ENCODE data around the gene BAZ2B. TPM values are rescaled to one million over a fixed set of nuclear protein-coding genes. Genes with fewer than 3 reads are reported as not detected.
"Not testable (repeated sequence)": the region's sequence is repeated elsewhere in the genome, so short reads cannot be mapped to it uniquely, and the experiment has no call there.

BAZ2B gene
- total RNA-seq, 1 donor: 53.5 TPM

DNA sequence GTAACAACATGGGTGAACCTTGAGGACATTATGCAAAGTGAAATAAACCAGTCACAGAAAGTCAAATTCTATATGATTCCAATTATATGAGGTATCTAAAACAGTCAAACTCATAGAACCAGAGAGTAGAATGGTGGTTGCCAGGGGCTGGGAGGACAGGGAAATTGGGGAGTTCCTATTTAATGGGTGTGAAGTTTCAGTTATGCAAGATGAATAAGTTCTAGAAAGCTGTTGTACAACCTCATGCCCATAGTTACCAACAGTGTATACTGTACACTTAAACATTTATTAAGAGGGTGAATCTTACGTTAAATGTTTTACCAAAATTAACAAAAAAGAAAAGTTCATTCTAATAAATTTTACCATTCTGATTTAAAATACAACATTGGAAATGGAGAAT, 237.2 kb downstream of the BAZ2B start:
- Histone ChIP-seq H3K9me3 (ENCODE audit: low read depth, low read length) (no peaks in the 10 kb centered on the region), H3K4me1 (ENCODE audit: insufficient read depth, low read length) (no peaks in the 10 kb centered on the region), H3K4me3 (ENCODE audit: low read length) (no peak overlapping the region), H3K27me3 (ENCODE audit: insufficient read depth, low read length) (no peaks in the 10 kb centered on the region)

DNA sequence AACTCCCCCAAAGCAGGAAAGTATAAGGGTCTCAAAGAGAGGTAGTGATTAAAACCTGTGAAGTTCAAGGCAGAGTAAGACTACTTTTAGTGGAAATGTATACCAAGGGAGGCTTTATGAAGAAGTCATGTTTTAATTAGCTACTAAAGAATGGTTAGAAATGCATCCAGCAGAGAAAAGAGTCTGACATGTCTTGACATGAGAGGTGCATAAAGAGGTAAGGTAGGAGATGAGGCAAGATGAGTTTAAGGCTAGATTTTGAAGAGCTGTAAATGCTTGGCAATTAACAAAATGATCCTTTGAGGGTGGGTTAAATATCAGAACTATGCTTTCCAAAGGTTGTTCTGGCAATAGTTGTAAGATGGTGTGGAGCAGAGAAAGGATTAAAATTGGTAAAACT, 241.1 kb downstream of the BAZ2B start:
- Histone ChIP-seq H3K4me1 (ENCODE audit: insufficient read depth, low read length) (no peaks in the 10 kb centered on the region), H3K4me3 (ENCODE audit: low read length) (no peak overlapping the region), H3K27me3 (ENCODE audit: insufficient read depth, low read length) (no peaks in the 10 kb centered on the region), H3K9me3 (ENCODE audit: low read depth, low read length) (no peaks in the 10 kb centered on the region)

DNA sequence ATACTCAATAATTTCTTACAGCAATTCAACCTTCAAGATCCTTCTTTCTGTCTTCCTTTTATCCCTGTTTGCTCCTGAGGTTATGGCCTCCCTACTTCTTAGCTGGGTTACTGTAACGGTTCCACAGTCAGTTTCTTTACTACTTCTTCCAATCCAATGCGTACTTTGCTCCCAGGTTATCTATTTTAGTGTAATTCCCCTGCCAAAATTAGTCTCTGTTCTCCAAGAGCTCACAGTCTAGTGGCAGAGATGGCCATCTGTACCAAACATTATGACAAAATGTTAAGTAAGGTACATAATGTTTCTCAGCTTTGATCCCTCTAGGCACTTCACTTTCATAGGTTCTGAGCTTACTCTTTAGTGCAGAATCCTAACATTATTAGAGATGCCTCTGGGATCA, 244.8 kb downstream of the BAZ2B start:
- H3K9me3 ChIP-seq (ENCODE audit: low read depth, low read length): no peaks in the 10 kb centered on the region
- no peaks in the 10 kb centered on the region for H3K4me1 ChIP-seq (ENCODE audit: insufficient read depth, low read length)
- no peak overlapping the region for H3K4me3 ChIP-seq (ENCODE audit: low read length)
- no peaks in the 10 kb centered on the region for H3K27me3 ChIP-seq (ENCODE audit: insufficient read depth, low read length)

DNA sequence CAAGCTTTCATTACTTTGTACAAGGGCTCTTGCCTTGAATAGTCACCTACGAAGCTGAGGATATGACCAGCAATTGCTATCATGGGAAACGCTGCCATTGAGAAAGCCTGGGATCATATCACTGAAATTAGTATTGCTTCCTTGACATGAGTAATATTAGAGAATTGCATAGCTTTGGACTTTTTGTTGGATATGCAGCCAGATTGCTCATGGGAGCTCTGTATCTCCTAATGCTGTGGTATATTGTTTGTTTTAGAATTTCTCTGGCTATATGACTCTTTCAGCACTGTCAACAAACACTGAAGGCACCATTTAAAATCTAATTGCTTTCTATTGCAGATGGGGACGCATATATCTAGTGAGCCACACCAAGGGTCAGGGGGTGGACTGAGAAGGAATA, 249.8 kb downstream of the BAZ2B start:
- H3K4me1 ChIP-seq (ENCODE audit: insufficient read depth, low read length): peaks cover 18% of the 10 kb centered on the region
- no peaks in the 10 kb centered on the region for H3K9me3 ChIP-seq (ENCODE audit: low read depth, low read length)
- H3K27me3 ChIP-seq (ENCODE audit: insufficient read depth, low read length): no peaks in the 10 kb centered on the region
- H3K4me3 ChIP-seq (ENCODE audit: low read length): no peak overlapping the region

DNA sequence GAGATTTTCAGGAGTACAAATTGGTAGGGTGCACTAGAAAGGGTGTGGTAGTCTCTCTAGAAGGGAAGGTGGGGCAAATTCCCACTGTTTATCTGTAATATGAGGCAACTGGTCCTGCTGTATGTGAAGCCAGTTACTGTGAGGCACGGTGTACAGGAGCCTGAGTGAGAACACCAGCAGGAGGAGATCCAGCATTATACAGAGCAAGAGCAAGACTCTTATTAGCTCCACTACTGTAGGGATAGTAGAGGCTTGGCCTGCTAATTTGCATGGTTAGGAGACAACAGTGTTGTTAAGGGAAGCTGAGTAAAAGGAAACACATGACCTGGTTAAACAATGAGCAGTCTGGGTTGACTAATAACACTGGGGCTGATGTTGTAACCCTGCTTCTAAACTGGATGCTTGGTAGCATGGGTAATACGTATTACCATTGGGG, 253.5 kb downstream of the BAZ2B start:
- Histone ChIP-seq H3K27me3 (ENCODE audit: insufficient read depth, low read length) (no peaks in the 10 kb centered on the region), H3K4me3 (ENCODE audit: low read length) (no peak overlapping the region), H3K9me3 (ENCODE audit: low read depth, low read length) (no peaks in the 10 kb centered on the region), H3K4me1 (ENCODE audit: insufficient read depth, low read length) (peaks cover 18% of the 10 kb centered on the region)

DNA sequence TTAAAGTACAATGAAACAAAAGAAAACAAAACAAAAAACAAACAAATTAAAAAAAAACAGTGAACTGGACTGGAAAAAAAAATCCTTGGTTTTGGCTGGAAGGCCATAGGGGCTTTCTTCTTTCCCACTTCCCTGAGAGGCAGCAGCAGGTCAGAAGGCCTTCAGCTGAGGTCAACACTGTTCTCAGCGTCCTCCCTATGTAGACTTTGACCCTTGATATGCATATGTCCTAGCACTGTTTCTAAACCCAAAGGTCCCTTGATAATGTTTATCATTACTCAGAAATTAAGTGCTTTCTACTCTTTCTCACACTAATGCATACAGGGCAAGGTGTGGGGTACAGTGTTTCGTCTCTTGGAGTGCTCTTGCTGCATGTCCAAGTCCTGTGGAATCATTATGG, 254.3 kb downstream of the BAZ2B start:
- Histone ChIP-seq H3K9me3 (ENCODE audit: low read depth, low read length) (no peaks in the 10 kb centered on the region), H3K4me3 (ENCODE audit: low read length) (no peak overlapping the region), H3K4me1 (ENCODE audit: insufficient read depth, low read length) (peaks cover 18% of the 10 kb centered on the region), H3K27me3 (ENCODE audit: insufficient read depth, low read length) (no peaks in the 10 kb centered on the region)

DNA sequence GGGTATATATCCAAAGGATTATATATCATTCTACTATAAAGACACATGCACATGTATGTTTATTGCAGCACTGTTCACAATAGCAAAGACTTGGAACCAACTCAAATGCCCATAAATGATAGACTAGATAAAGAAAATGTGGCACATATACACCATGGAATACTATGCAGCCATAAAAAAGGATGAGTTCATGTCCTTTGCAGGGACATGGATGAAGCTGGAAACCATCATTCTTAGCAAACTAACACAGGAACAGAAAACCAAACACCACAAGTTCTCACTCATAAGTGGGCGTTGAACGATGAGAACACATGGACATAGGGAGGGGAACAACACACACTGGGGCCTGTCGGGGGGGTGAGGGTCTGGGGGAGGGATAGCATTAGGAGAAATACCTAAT, 254.7 kb downstream of the BAZ2B start:
- H3K4me3 ChIP-seq (ENCODE audit: low read length); H3K9me3 ChIP-seq (ENCODE audit: low read depth, low read length); H3K27me3 ChIP-seq (ENCODE audit: insufficient read depth, low read length): not testable (repeated sequence)
- peaks cover 18% of the 10 kb centered on the region for H3K4me1 ChIP-seq (ENCODE audit: insufficient read depth, low read length)

DNA sequence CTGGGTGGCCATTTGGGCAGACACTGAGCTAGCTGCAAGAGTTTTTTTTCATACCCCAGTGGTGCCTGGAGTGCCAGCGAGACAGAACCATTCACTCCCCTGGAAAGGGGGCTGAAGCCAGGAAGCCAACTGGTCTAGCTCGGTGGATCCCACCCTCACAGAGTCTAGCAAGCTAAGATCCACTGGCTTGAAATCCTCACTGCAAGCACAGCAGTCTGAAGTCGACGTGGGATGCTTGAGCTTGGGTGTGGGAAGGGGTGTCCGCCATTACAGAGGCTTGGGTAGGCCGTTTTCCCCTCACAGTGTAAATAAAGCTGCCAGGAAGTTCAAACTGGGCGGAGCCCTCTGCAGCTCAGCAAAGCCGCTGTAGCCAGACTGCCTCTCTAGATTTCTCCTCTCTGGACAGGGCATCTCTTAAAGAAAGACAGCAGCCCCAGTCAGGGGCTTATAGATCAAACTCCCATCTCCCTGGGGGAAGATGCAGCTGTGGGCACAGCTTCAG, 260.2 kb downstream of the BAZ2B start:
- Histone ChIP-seq H3K9me3 (ENCODE audit: low read depth, low read length) (no peaks in the 10 kb centered on the region), H3K27me3 (ENCODE audit: insufficient read depth, low read length) (no peaks in the 10 kb centered on the region), H3K4me1 (ENCODE audit: insufficient read depth, low read length) (no peaks in the 10 kb centered on the region), H3K4me3 (ENCODE audit: low read length) (no peak overlapping the region)

DNA sequence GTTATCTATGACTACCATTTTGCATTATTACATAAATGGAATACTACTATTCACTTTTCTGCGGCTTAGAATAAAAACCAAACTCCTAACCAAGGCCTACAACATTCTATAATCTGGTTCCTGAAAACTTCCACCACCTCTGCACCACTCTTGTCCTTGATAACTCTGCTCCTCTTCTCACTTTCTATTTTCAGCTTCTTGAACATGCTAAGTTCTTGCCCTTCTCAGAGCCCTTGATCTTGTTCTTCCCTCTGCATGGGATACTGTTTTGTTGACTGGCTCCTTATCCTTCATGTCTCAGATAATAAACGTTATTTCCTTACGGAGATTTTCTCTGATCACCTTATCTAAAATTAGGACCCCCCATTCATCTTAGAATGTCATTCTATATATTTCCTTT, 264.4 kb downstream of the BAZ2B start:
- no peak overlapping the region for H3K4me3 ChIP-seq (ENCODE audit: low read length)
- no peaks in the 10 kb centered on the region for H3K4me1 ChIP-seq (ENCODE audit: insufficient read depth, low read length)
- H3K27me3 ChIP-seq (ENCODE audit: insufficient read depth, low read length): no peaks in the 10 kb centered on the region
- no peaks in the 10 kb centered on the region for H3K9me3 ChIP-seq (ENCODE audit: low read depth, low read length)

DNA sequence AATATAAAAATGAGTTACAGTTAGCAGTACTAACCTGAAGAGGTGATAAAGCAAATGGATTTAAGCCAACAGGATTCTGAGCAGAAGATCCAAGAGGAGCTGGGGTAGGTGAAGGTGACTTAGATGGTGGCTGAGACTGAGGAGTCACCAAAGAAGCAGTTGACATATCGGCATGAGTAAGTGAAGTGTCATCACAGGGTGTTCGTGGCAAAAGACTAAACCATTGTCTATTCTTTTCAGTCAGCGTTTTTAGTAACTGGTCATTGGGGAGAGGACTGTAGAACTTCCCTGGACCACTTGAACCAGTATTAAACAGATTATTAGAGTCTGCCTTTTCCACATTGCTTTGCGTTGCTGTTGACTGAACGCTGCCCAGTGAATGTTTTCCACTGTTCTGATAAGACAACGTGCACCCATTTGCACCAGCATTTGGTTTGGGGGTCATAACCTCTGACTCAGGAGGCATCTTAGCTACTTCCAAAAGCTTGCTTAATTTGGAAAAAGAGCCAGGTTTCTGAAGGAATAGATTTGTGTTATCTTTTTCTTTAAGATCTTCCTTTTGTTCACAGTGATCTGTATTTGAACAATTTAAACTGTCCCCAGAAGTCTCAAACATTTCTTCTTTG, 266.6 kb downstream of the BAZ2B start:
- Histone ChIP-seq H3K4me1 (ENCODE audit: insufficient read depth, low read length) (no peaks in the 10 kb centered on the region), H3K9me3 (ENCODE audit: low read depth, low read length) (no peaks in the 10 kb centered on the region), H3K4me3 (ENCODE audit: low read length) (no peak overlapping the region), H3K27me3 (ENCODE audit: insufficient read depth, low read length) (no peaks in the 10 kb centered on the region)

DNA sequence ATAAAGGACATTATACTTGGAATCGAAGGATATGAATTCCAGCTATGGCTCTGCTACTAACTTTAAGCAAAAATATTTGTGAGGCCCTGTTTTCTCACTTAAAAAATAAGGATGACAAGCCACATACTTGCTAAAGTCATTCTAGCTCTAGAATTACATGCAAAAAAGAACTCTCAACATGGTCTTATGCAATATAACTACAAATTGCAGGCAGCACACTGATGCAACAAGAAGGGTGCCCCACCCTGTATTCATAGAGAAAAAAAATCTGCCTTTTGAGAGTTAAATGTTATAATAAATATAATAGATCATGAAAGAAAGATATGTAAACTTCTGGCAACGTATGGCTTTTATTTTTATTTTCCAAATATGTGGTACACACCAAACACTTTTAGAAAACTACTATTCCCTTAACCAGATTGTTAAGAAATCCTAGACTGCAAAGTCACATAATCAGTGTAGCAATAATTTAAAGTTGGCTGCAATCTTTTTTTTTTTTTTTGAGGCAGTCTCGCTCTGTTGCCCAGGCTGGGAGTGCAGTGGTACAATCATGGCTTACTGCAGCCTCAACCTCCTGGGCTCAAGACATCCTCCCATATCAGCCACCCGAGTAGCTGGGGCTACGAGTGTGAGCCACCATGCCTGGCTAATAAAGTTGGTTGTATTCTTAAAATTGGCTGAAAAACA, 289.6 kb downstream of the BAZ2B start:
- H3K4me3 ChIP-seq (ENCODE audit: low read length): no peak overlapping the region
- H3K4me1 ChIP-seq (ENCODE audit: insufficient read depth, low read length): peaks cover 16% of the 10 kb centered on the region
- no peaks in the 10 kb centered on the region for H3K9me3 ChIP-seq (ENCODE audit: low read depth, low read length)
- no peaks in the 10 kb centered on the region for H3K27me3 ChIP-seq (ENCODE audit: insufficient read depth, low read length)

DNA sequence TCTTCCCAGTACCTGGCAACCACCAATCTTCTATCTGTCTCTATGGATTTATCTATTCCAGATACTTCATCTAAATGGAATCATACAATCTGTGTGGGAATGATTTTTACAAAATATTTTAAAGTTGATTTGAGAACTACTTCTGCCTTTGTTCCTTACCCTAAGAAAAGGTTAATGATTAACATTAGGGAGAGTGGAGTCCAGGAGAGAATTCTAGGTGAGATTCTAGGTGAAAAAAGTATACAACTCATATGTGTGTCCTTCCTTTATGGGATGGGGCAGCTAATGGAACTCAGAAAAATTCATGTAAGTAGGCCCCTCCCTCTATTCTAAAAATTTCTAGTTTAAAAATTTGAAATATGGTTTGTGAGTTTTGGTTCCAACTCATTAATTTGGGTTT, 293.9 kb downstream of the BAZ2B start:
- H3K4me3 ChIP-seq (ENCODE audit: low read length): no peak overlapping the region
- no peaks in the 10 kb centered on the region for H3K27me3 ChIP-seq (ENCODE audit: insufficient read depth, low read length)
- H3K4me1 ChIP-seq (ENCODE audit: insufficient read depth, low read length): peaks cover 8% of the 10 kb centered on the region
- H3K9me3 ChIP-seq (ENCODE audit: low read depth, low read length): no peaks in the 10 kb centered on the region

DNA sequence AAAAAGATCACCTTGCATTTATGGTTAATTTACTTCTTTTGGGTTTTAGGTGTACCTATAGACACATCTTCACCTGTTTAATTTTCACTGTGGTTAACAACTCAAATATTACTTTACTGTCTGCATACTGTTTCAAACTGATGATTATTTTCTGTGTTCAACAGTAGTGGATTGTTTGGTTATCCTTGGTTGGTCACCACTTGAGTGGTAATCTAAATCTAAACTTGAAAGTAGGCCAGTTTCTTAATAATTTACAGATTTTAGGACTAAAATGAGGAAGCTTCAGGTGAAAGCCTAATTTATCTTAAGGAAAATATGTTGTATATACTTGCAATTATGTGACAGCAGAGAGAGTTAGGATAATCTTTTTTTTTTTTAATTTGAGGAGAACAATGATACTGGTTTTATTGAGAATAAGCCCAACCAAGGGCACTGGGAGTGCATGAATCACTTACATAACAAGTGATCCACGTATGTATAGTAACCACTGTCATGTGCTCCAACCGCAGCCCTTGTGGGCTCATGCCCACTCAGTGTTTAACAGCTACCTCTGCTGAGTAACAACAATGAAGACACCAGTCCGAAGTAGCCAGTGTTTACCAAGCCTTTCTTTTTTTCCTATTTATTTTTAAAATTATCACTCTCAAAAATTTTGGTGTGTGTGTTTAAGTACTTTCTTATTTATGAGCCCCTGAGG, 298.8 kb downstream of the BAZ2B start:
- H3K4me3 ChIP-seq (ENCODE audit: low read length): no peak overlapping the region
- no peaks in the 10 kb centered on the region for H3K4me1 ChIP-seq (ENCODE audit: insufficient read depth, low read length)
- H3K27me3 ChIP-seq (ENCODE audit: insufficient read depth, low read length): no peaks in the 10 kb centered on the region
- H3K9me3 ChIP-seq (ENCODE audit: low read depth, low read length): no peaks in the 10 kb centered on the region

DNA sequence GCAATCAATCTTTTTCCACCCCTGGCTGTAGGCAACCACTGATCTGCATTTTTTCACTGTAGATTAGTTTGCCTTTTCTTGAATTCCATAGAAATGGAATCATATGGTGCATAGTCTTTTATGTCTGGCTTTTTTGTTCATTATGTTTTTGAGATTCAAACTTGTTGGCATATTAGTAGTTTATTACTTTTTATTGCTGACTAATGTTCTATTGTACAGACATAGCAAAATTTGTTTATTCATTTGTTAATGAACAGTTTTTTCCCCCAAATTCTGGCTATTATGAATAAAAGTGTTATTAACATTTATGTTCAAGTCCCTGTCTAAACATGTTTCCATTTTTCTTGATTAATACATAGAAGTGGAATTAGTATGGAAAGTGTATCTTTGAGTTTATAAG, 308.4 kb downstream of the BAZ2B start:
- Histone ChIP-seq H3K27me3 (ENCODE audit: insufficient read depth, low read length) (no peaks in the 10 kb centered on the region), H3K4me1 (ENCODE audit: insufficient read depth, low read length) (no peaks in the 10 kb centered on the region), H3K9me3 (ENCODE audit: low read depth, low read length) (no peaks in the 10 kb centered on the region), H3K4me3 (ENCODE audit: low read length) (no peak overlapping the region)

DNA sequence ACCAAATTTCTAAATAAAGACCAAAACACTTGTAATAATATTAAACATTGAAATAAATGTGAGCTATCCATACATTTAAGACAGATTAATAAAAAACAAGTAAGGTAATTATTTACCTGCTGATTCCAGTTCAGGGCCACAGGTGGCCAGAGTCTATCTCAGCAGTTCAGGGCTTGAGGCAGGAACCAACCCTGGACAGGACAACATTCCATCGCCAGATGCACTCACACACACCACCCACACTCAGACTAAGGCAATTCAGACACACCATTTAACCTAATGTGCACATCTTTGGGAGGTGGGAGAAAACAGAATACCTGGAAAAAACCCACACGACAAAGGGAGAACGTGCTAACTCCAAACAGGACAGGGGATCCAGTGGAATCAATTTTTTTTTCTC, 315.8 kb downstream of the BAZ2B start:
- Histone ChIP-seq H3K27me3 (ENCODE audit: insufficient read depth, low read length) (no peaks in the 10 kb centered on the region), H3K9me3 (ENCODE audit: low read depth, low read length) (no peaks in the 10 kb centered on the region), H3K4me3 (ENCODE audit: low read length) (no peak overlapping the region), H3K4me1 (ENCODE audit: insufficient read depth, low read length) (no peaks in the 10 kb centered on the region)

Measured in mononuclear cell (primary cell).